Neural cell (in vitro differentiated cells): ENCODE measurements around the gene IL11RA. TPM values are rescaled to one million over a fixed set of nuclear protein-coding genes. Genes with fewer than 3 reads are reported as not detected.
"Not testable (repeated sequence)": the region's sequence is repeated elsewhere in the genome, so short reads cannot be mapped to it uniquely, and the experiment has no call there.

Experiments used
- H2AFZ ChIP-seq: fragments of 200-600, 300-800 bp; sonication (generic), shearing (Covaris generic); 2 replicates; pipeline ENCODE4 v1.6.0; 2014; ENCODE audit warnings: low read depth, mild to moderate bottlenecking, antibody characterized with exemption, low read length, moderate library complexity
- H3F3A ChIP-seq: fragments of 200-600 bp; shearing (Covaris generic); 2 replicates; pipeline ENCODE4 v1.6.1; 2016; ENCODE audit warnings: mild to moderate bottlenecking, moderate library complexity, mixed read lengths, antibody characterized with exemption, low read length; ENCODE audit not compliant: insufficient read depth, poor library complexity, severe bottlenecking
- H3K27ac ChIP-seq: fragments of 200-600, 300-800 bp; sonication (generic), shearing (Covaris generic); 2 replicates; pipeline ENCODE4 v1.5.1; 2014; ENCODE audit warnings: mild to moderate bottlenecking, low read length, moderate library complexity
- H3K27me3 ChIP-seq: fragments of 300-800, 200-600 bp; sonication (generic), shearing (Covaris generic); 2 replicates; pipeline ENCODE4 v1.6.0; 2014; ENCODE audit warnings: mild to moderate bottlenecking, low read depth, low read length, moderate library complexity; ENCODE audit not compliant: insufficient read depth
- H3K36me3 ChIP-seq: fragments of 300-800, 200-600 bp; sonication (generic), shearing (Covaris generic); 2 replicates; pipeline ENCODE4 v1.5.1; 2014; ENCODE audit warnings: mild to moderate bottlenecking, antibody characterized with exemption, low read length, moderate library complexity; ENCODE audit not compliant: insufficient read depth
- H3K4me2 ChIP-seq: fragments of 300-800, 200-600 bp; sonication (generic), shearing (Covaris generic); 2 replicates; pipeline ENCODE4 v1.6.0; 2014; ENCODE audit warnings: mild to moderate bottlenecking, low read length
- H3K4me3 ChIP-seq: fragments of 300-800, 200-600 bp; sonication (generic), shearing (Covaris generic); 2 replicates; pipeline ENCODE4 v1.5.1; 2014; ENCODE audit warnings: mild to moderate bottlenecking, low read length, moderate library complexity
- H3K79me2 ChIP-seq: fragments of 200-600 bp; shearing (Covaris generic); replicated peaks from 2 replicates; pipeline ENCODE4 v1.6.0; 2014; ENCODE audit warnings: mild to moderate bottlenecking, low read length, moderate library complexity; ENCODE audit not compliant: insufficient read depth
- H3K9ac ChIP-seq: fragments of 300-800, 200-600 bp; sonication (generic), shearing (Covaris generic); 2 replicates; pipeline ENCODE4 v1.6.1; 2016; ENCODE audit warnings: mild to moderate bottlenecking, low read length, mixed read lengths
- H3K9me2 ChIP-seq: fragments of 200-600 bp; shearing (Covaris generic); 2 replicates; pipeline ENCODE4 v1.6.1; 2016; ENCODE audit warnings: mild to moderate bottlenecking, low read length, mixed read lengths; ENCODE audit not compliant: insufficient read depth
- H3K9me3 ChIP-seq: fragments of 200-600, 300-800 bp; sonication (generic), shearing (Covaris generic); 2 replicates; pipeline ENCODE4 v1.6.1; 2016; ENCODE audit warnings: mild to moderate bottlenecking, mixed run types, low read length, moderate library complexity, mixed read lengths
- H4K20me1 ChIP-seq: fragments of 200-600 bp; shearing (Covaris generic); 2 replicates; pipeline ENCODE4 v1.6.1; 2016; ENCODE audit warnings: mild to moderate bottlenecking, mixed run types; ENCODE audit not compliant: insufficient read depth
- CTCF ChIP-seq: fragments of 450-650 bp; IDR thresholded peaks from 2 replicates; pipeline ENCODE4 v1.5.1; 2014; ENCODE audit warnings: antibody characterized with exemption, mild to moderate bottlenecking, moderate library complexity; ENCODE audit not compliant: poor library complexity, severe bottlenecking
- EP300 ChIP-seq: fragments of 450-650 bp; conservative IDR thresholded peaks from 2 replicates; pipeline ENCODE4 v1.6.1; 2014; ENCODE audit warnings: antibody characterized with exemption, mild to moderate bottlenecking, moderate library complexity; ENCODE audit not compliant: poor library complexity, severe bottlenecking
- EZH2 ChIP-seq: fragments of 200-600, 300-800 bp; shearing (Covaris generic), sonication (generic); IDR thresholded peaks from 2 replicates; pipeline ENCODE4 v1.6.1; 2014; ENCODE audit warnings: antibody characterized with exemption, low read length, borderline replicate concordance, mild to moderate bottlenecking; ENCODE audit not compliant: insufficient read depth, poor library complexity, severe bottlenecking
- MXI1 ChIP-seq: fragments of 450-650 bp; conservative IDR thresholded peaks from 2 replicates; pipeline ENCODE4 v1.6.1; 2014; ENCODE audit warnings: antibody characterized with exemption, mild to moderate bottlenecking; ENCODE audit not compliant: poor library complexity, severe bottlenecking
- POLR2AphosphoS5 ChIP-seq: IDR thresholded peaks from 2 replicates; pipeline ENCODE4 v1.6.1; 2012
- RAD21 ChIP-seq: fragments of 450-650 bp; conservative IDR thresholded peaks from 2 replicates; pipeline ENCODE4 v1.6.1; 2014; ENCODE audit warnings: antibody characterized with exemption, mild to moderate bottlenecking, moderate library complexity
- REST ChIP-seq: IDR thresholded peaks from 2 replicates; pipeline ENCODE4 v1.6.1; 2012; ENCODE audit warnings: borderline replicate concordance
- SMC3 ChIP-seq: fragments of 450-650 bp; conservative IDR thresholded peaks from 2 replicates; pipeline ENCODE4 v1.6.1; 2014; ENCODE audit warnings: antibody characterized with exemption, mild to moderate bottlenecking, moderate library complexity; ENCODE audit not compliant: poor library complexity
- TAF1 ChIP-seq: IDR thresholded peaks from 2 replicates; pipeline ENCODE4 v1.6.1; 2012; ENCODE audit warnings: low read depth
- polyA plus RNA-seq: library from polyadenylated mRNA; depleted of rRNA; stranded (reverse); fragments of >200 nt; gene quantifications from 2 replicates; pipeline ENCODE4 v1.2.3, GENCODE V29; 2014

IL11RA gene
- polyA plus RNA-seq, 1 donor from 2014 or later, result 59.1 TPM

GRCh38 chr9:34638138-34638445, 13.9 kb upstream of the IL11RA start:
- H3K27ac ChIP-seq, result peak overlapping the region; percentile 68
- peak overlapping the region; percentile 63 for H2AFZ ChIP-seq

GRCh38 chr9:34639322-34639721, 12.7 kb upstream of the IL11RA start:
- H3K27me3 ChIP-seq, H3F3A ChIP-seq, H3K4me3 ChIP-seq, H3K9me2 ChIP-seq, H3K9ac ChIP-seq, H3K9me3 ChIP-seq, H2AFZ ChIP-seq, H3K36me3 ChIP-seq, H3K4me2 ChIP-seq, H3K79me2 ChIP-seq, H3K27ac ChIP-seq, H4K20me1 ChIP-seq: not testable (repeated sequence)

More at GRCh38 chr9:34638138-34638445, 13.9 kb upstream of the IL11RA start:
- H3F3A ChIP-seq, result no peaks in the 10 kb centered on the region
- H3K79me2 ChIP-seq, result peaks cover 6% of the 10 kb centered on the region
- H3K36me3 ChIP-seq, result no peaks in the 10 kb centered on the region
- no peaks in the 10 kb centered on the region for H3K9me2 ChIP-seq
- peak overlapping the region; percentile 72 for H3K4me2 ChIP-seq
- H3K27me3 ChIP-seq, result no peaks in the 10 kb centered on the region
- H3K4me3 ChIP-seq, result peak overlapping the region; percentile 93
- no peaks in the 10 kb centered on the region for H4K20me1 ChIP-seq
- TF ChIP-seq TAF1, result no peak
- TF ChIP-seq EZH2, result no peak
- TF ChIP-seq RAD21, result no peak
- no peak for TF ChIP-seq POLR2AphosphoS5
- no peak for TF ChIP-seq SMC3
- no peak for TF ChIP-seq CTCF
- no peak for TF ChIP-seq REST
- no peak for TF ChIP-seq EP300
- H3K9ac ChIP-seq, result peak overlapping the region; percentile 75
- H3K9me3 ChIP-seq, result no peaks in the 10 kb centered on the region

- Histone ChIP-seq H4K20me1 (no peaks in the 10 kb centered on the region), H3K79me2 (no peaks in the 10 kb centered on the region), H2AFZ (no peak overlapping the region), H3K36me3 (no peaks in the 10 kb centered on the region), H3K27ac (no peak overlapping the region), H3F3A (no peaks in the 10 kb centered on the region), H3K4me3 (no peak overlapping the region), H3K27me3 (no peaks in the 10 kb centered on the region), H3K9me2 (no peaks in the 10 kb centered on the region), H3K9ac (no peak overlapping the region), H3K9me3 (no peaks in the 10 kb centered on the region), H3K4me2 (no peak overlapping the region)
- no peak for TF ChIP-seq TAF1
- no peak for TF ChIP-seq RAD21
- TF ChIP-seq MXI1, result no peak
- TF ChIP-seq REST, result no peak
- TF ChIP-seq POLR2AphosphoS5, result no peak
- no peak for TF ChIP-seq EP300
- TF ChIP-seq CTCF, result no peak
- no peak for TF ChIP-seq EZH2
- no peak for TF ChIP-seq SMC3
These were observed 9.3 kb upstream of the IL11RA start for GRCh38 chr9:34642679-34643078.
